PC-9 (cell line): ENCODE data around the gene YTHDC2. TPM values are rescaled to one million over a fixed set of nuclear protein-coding genes. Genes with fewer than 3 reads are reported as not detected.

Source experiments
- BruUV-seq: library from RNA; stranded (reverse); fragments of 400-500 nt; replicated peaks from 2 replicates; lab custom pipeline; 2021; lab: Mats Ljungman, UMichigan
- CTCF ChIA-PET: fragments of 300-600 bp; sonication (Branson Sonifier 250); formaldehyde crosslinking; loops from one replicate; lab custom pipeline; 2022; ENCODE audit warnings: antibody characterized with exemption; lab: Charles Lee
- POLR2A ChIA-PET: fragments of 300-600 bp; sonication (Branson Sonifier 250); formaldehyde crosslinking; loops from one replicate; lab custom pipeline; 2022; ENCODE audit warnings: antibody characterized with exemption; ENCODE audit not compliant: unreplicated experiment; lab: Charles Lee
- DNase-seq, 2 experiments: peaks; one replicate each; pipeline versions ENCODE4 v3.0.0 to v3.0.0-alpha.2; 2015 to 2022; ENCODE audit warnings: mixed read lengths in 1 of 2
- H2AFZ ChIP-seq: fragments of 200-600 bp; sonication (generic); 2 replicates; pipeline ENCODE4 v1.8.1; 2017; ENCODE audit warnings: antibody characterized with exemption
- H3F3A ChIP-seq: fragments of 200-600 bp; sonication (generic); 2 replicates; pipeline ENCODE4 v1.8.1; 2017; ENCODE audit warnings: antibody characterized with exemption, mild to moderate bottlenecking, low read depth; ENCODE audit not compliant: insufficient read depth
- H3K27ac ChIP-seq: fragments of 200-600 bp; sonication (generic); 2 replicates; pipeline ENCODE4 v1.6.1; 2016; ENCODE audit warnings: mixed run types
- H3K27me3 ChIP-seq: fragments of 200-600 bp; sonication (generic); 2 replicates; pipeline ENCODE4 v1.6.1; 2016; ENCODE audit warnings: low read depth, mixed run types; ENCODE audit not compliant: insufficient read depth
- H3K36me3 ChIP-seq: fragments of 200-600 bp; sonication (generic); 2 replicates; pipeline ENCODE4 v1.6.1; 2016; ENCODE audit warnings: low read depth, mixed run types
- H3K4me1 ChIP-seq: fragments of 200-600 bp; sonication (generic); replicated peaks from 2 replicates; pipeline ENCODE4 v1.6.1; 2016; ENCODE audit warnings: mixed run types; ENCODE audit not compliant: insufficient read depth
- H3K4me2 ChIP-seq: fragments of 200-600 bp; sonication (generic); 2 replicates; pipeline ENCODE4 v1.6.1; 2017; ENCODE audit warnings: mixed run types
- H3K4me3 ChIP-seq: fragments of 200-600 bp; sonication (generic); 2 replicates; pipeline ENCODE4 v1.6.1; 2016; ENCODE audit warnings: mixed run types
- H3K79me2 ChIP-seq: fragments of 200-600 bp; sonication (generic); 2 replicates; pipeline ENCODE4 v1.6.1; 2017; ENCODE audit warnings: low read depth, mixed run types
- H3K9me2 ChIP-seq: fragments of 200-600 bp; sonication (generic); 2 replicates; pipeline ENCODE4 v1.8.1; 2017; ENCODE audit warnings: mild to moderate bottlenecking; ENCODE audit not compliant: insufficient read depth
- H3K9me3 ChIP-seq: fragments of 200-600 bp; sonication (generic); 2 replicates; pipeline ENCODE4 v1.8.1; 2016; ENCODE audit warnings: low read depth; ENCODE audit not compliant: insufficient read depth
- H4K20me1 ChIP-seq: fragments of 200-600 bp; sonication (generic); 2 replicates; pipeline ENCODE4 v1.8.1; 2017; ENCODE audit not compliant: insufficient read depth
- CTCF ChIP-seq: fragments of 200-600 bp; sonication (generic); conservative IDR thresholded peaks from 2 replicates; pipeline ENCODE4 v1.6.1; 2017; ENCODE audit warnings: mixed run types, antibody characterized with exemption, mild to moderate bottlenecking, moderate library complexity
- EZH2 ChIP-seq: fragments of 200-600 bp; sonication (generic); IDR thresholded peaks from 2 replicates; pipeline ENCODE4 v1.8.0; 2017; ENCODE audit warnings: antibody characterized with exemption, low read depth
- intact Hi-C: fragments of 100-400 bp; cut with micrococcal nuclease; formaldehyde crosslinking; loops from one replicate; pipeline ENCODE4 v1.10.0; 2022; ENCODE audit not compliant: unreplicated experiment
- total RNA-seq: library from RNA; stranded (reverse); gene quantifications from 2 replicates; pipeline ENCODE4 v1.2.3, GENCODE V29; 2021

Gene YTHDC2
- total RNA-seq, 1 experiment from 2014 or later = 14.9 TPM

GRCh38 chr5:113507601-113508000, 5.9 kb upstream of the YTHDC2 start:
- POLR2A ChIA-PET = no interaction called here
- peak in 1 of 2 experiments; percentile 35 for DNase-seq
- Histone ChIP-seq H3K79me2 (no peaks in the 10 kb centered on the region), H3K36me3 (no peaks in the 10 kb centered on the region), H3K4me2 (no peak overlapping the region), H2AFZ (no peak overlapping the region), H3K4me3 (no peak overlapping the region), H4K20me1 (no peaks in the 10 kb centered on the region), H3K9me2 (no peaks in the 10 kb centered on the region), H3K27me3 (no peaks in the 10 kb centered on the region), H3K4me1 (peaks cover 6% of the 10 kb centered on the region; the same call in 1 of the 2 replicates), H3F3A (no peaks in the 10 kb centered on the region), H3K27ac (no peak overlapping the region), H3K9me3 (no peaks in the 10 kb centered on the region)
- TF ChIP-seq EZH2 = no peak
- no peak for TF ChIP-seq CTCF
- BruUV-seq = no TSS peak
- intact Hi-C loops = no loop called here
- CTCF ChIA-PET = no interaction called here

- H3K36me3 ChIP-seq = no peaks in the 10 kb centered on the region
- no peak overlapping the region for H2AFZ ChIP-seq
- no peaks in the 10 kb centered on the region for H3F3A ChIP-seq
- peaks cover 10% of the 10 kb centered on the region; the same call in 1 of the 2 replicates for H3K4me1 ChIP-seq
- no peaks in the 10 kb centered on the region for H3K9me3 ChIP-seq
- intact Hi-C loops = no loop called here
- DNase-seq = no peak
- BruUV-seq = no TSS peak
- POLR2A ChIA-PET = no interaction called here
- H3K27ac ChIP-seq = no peak overlapping the region
- H3K4me2 ChIP-seq = no peak overlapping the region
- no peaks in the 10 kb centered on the region for H4K20me1 ChIP-seq
- H3K27me3 ChIP-seq = no peaks in the 10 kb centered on the region
- peaks cover 7% of the 10 kb centered on the region; the same call in 1 of the 2 replicates for H3K79me2 ChIP-seq
- no peaks in the 10 kb centered on the region for H3K9me2 ChIP-seq
- TF ChIP-seq CTCF (no peak), EZH2 (no peak)
- H3K4me3 ChIP-seq = no peak overlapping the region
- CTCF ChIA-PET = no interaction called here
Observed at GRCh38 chr5:113508756-113509155, 4.7 kb upstream of the YTHDC2 start.

- intact Hi-C loops = loop anchor here (2.0 kb wide), 1 partner anchor 174 kb away; no protein-coding TSS in a partner anchor
- Histone ChIP-seq H3K4me2 (no peak overlapping the region), H3K9me3 (no peaks in the 10 kb centered on the region), H2AFZ (no peak overlapping the region), H3F3A (no peaks in the 10 kb centered on the region), H3K79me2 (peaks cover 24% of the 10 kb centered on the region), H3K27me3 (no peaks in the 10 kb centered on the region), H3K4me3 (no peak overlapping the region), H3K27ac (no peak overlapping the region), H3K9me2 (no peaks in the 10 kb centered on the region), H4K20me1 (no peaks in the 10 kb centered on the region), H3K36me3 (0 out of 2 replicates have a peak, but pooled peaks cover 5% of the 10 kb centered on the region), H3K4me1 (peaks cover 22% of the 10 kb centered on the region)
- ChIA-PET CTCF (interaction anchor here (0.6 to 2.0 kb wide), 6 partner anchors 11 to 1295 kb away, joined by 4 to 13 read pairs (median 8); no protein-coding TSS in a partner anchor), POLR2A (interaction anchor here (0.5 kb wide), 1 partner anchor 370 kb away, joined by 4 read pairs; no protein-coding TSS in a partner anchor)
- no TSS peak for BruUV-seq
- DNase-seq = peak in 1 of 2 experiments; percentile 50
- peak; percentile 78 for TF ChIP-seq CTCF
- no peak for TF ChIP-seq EZH2
Observed at GRCh38 chr5:113510836-113511451, 2.5 kb upstream of the YTHDC2 start.
